Stimulated activated CD4-positive, alpha-beta T cell treated with anti-CD3 and anti-CD28 coated beads, Interleukin-12 subunit alpha, Interleukin-12 subunit beta, amount 100 ng/mL, for 4 hours (primary cell): ENCODE measurements around the gene FKBP2.

Experiments
- DNase-seq: peaks from one replicate; pipeline ENCODE4 v3.0.0-alpha.2; 2020

Gene FKBP2

GRCh38 chr11:64219755-64220154 is 21.1 kb upstream of the FKBP2 start:
- no peak for DNase-seq

DNA sequence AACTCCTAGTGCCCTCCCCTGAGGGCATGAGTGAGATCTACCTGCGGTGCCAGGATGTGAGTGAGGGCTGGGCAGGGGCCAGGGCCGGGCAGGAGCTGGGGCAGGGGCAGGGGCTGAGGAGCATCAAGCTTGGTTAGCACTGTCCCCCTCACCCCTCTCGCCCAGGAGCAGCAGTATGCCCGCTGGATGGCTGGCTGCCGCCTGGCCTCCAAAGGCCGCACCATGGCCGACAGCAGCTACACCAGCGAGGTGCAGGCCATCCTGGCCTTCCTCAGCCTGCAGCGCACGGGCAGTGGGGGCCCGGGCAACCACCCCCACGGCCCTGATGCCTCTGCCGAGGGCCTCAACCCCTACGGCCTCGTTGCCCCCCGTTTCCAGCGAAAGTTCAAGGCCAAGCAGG is 20.6 kb upstream of the FKBP2 start:
- DNase-seq = no peak

- DNase-seq = no peak
Observed at GRCh38 chr11:64220798-64221197, 20.1 kb upstream of the FKBP2 start.

- DNase-seq = no peak
Observed at GRCh38 chr11:64222651-64223000, 18.3 kb upstream of the FKBP2 start.

GRCh38 chr11:64223001-64223651 is 17.8 kb upstream of the FKBP2 start:
- DNase-seq = no peak

GRCh38 chr11:64224151-64224890 is 16.6 kb upstream of the FKBP2 start:
- DNase-seq = no peak

GRCh38 chr11:64224891-64225607 is 15.8 kb upstream of the FKBP2 start:
- no peak for DNase-seq

- DNase-seq = peak; percentile 94
Observed at GRCh38 chr11:64225608-64226506, 15.0 kb upstream of the FKBP2 start, which contains the start of the genes NUDT22 and TRPT1. Gene NUDT22 (plus strand): TSS chr11:64226274. CDS start chr11:64226653, 379 bp downstream. Gene TRPT1 (minus strand): TSS chr11:64226186. CDS start chr11:64225860, 326 bp downstream.

GRCh38 chr11:64226507-64227051 is 14.3 kb upstream of the FKBP2 start:
- peak; percentile 51 for DNase-seq

DNA sequence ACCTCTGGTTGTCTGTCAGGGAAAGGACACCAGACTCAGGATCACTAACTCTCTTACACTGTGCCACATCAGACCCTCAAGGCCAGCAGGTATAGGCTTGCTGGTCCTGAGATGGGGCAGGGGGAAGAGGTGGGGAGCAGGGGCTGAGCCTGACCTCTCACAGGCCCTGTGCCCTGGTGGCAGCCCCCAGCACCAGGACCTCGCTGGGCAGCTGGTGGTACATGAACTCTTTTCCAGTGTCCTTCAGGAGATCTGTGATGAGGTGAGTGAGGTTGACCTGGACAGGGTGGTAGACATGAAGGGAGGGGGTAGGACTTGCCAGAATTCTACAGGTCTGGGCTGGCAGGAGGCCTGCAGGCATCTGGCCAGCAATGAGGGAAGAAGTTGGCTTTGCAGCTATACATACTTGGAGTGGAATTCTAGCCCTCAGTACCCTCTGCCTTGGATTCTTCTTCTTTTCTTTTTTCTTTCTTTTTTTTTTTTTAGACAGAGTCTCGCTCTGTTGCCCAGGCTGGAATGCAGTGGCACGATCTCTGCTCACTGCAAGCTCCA is 13.4 kb upstream of the FKBP2 start:
- no peak for DNase-seq

GRCh38 chr11:64229090-64229743 is 11.7 kb upstream of the FKBP2 start:
- no peak for DNase-seq

- DNase-seq = no peak
Observed at GRCh38 chr11:64229744-64230170, 11.1 kb upstream of the FKBP2 start.

- DNase-seq = peak; percentile 85
Observed at GRCh38 chr11:64230171-64230984, 10.5 kb upstream of the FKBP2 start, which contains the start of gene DNAJC4. Gene DNAJC4 (plus strand): TSS chr11:64230548. CDS start chr11:64230855, 307 bp downstream.

DNA sequence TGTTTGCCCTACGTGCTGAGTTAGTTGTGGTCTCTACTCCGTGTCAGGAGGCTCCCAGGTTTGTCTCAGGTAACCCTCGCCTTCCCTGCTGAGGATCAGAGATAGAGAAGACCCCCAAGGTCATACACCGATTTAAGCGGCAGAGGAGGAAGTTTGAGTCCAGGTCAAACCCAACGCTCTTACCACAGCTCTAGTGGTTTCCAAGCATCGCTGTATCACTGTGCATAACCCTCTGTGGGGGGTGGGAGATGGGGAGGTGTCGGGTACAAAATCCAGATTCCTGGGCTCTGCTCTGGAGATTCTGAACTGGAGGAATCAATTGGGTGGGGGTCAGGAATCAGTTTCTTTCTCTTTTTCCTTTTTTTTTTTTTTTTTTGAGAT is 9.9 kb upstream of the FKBP2 start:
- DNase-seq = no peak

DNA sequence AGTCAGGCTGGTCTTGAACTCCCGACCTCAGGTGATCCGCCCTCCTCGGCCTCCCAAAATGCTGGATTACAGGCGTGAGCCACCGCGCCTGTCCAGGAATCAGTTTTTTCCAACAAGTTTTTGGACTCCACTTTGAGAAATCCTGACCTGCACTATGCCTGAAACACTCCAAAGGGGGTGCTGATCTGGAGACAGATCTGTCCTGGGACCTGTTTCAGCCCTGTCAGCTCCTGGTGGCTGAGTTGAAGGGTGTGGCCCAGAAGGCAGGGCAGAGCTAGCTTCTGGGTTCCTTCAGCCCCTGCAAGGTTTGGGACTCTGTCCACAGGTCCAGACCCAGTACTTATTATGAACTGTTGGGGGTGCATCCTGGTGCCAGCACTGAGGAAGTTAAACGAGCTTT is 9.3 kb upstream of the FKBP2 start:
- no peak for DNase-seq

GRCh38 chr11:64232182-64232966 is 8.5 kb upstream of the FKBP2 start:
- DNase-seq = no peak

GRCh38 chr11:64232967-64233315 is 8.0 kb upstream of the FKBP2 start:
- no peak for DNase-seq

DNA sequence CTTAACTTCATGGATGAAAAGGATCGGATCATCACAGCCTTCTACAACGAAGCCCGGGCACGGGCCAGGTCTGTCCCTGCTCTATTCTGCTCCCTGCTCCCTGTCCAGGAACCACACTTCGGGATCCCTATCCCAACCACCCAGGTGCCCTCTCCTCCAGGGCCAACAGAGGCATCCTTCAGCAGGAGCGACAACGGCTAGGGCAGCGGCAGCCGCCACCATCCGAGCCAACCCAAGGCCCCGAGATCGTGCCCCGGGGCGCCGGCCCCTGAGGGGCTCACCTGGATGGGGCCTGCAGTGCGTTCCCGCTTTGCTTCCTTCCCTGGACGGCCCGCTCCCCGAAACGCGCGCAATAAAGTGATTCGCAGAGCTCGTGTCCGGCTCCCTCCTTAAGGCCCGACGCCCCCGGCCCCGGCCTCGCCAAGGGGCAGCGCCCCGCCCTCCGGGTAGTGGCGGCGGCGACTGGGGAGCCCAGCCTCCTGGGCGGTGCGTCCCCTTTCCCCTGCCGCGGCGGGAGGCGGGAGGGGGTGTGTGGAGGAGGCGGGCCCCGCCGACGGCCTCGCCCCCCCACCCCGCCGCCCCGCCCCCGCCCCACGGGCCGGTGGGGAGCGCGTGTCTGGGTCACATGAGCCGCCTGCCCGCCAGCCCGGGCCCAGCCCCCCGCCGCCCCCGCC is 6.8 kb upstream of the FKBP2 start, which contains the start of gene VEGFB:
Gene VEGFB, plus strand, starts transcription at position 672 of the 674 bp plus-strand sequence. CDS start 250 bp downstream, outside the sequence.
- DNase-seq = peak; percentile 72
